ENCODE measurements around the gene BCL2L14.

DNA sequence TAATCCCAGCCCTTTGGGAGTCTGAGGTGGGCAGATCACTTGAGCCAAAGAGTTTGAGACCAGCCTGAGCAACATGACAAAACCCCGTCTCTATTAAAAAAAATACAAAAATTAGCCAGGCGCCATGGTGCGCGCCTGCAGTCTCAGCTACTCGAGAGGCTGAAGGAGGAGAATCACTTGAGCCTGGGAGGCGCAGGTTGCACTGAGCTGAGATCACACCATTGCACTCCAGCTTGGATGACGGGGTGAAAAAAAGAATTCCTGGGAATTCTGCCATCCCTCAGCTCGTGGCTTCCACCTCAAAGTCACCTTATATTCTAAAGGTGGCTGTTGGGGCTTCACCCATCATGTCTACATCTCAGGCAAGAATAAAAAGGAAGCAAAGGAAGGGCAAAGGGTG is 12.9 kb downstream of the BCL2L14 start:
- TF ChIP-seq, protein P1, sequence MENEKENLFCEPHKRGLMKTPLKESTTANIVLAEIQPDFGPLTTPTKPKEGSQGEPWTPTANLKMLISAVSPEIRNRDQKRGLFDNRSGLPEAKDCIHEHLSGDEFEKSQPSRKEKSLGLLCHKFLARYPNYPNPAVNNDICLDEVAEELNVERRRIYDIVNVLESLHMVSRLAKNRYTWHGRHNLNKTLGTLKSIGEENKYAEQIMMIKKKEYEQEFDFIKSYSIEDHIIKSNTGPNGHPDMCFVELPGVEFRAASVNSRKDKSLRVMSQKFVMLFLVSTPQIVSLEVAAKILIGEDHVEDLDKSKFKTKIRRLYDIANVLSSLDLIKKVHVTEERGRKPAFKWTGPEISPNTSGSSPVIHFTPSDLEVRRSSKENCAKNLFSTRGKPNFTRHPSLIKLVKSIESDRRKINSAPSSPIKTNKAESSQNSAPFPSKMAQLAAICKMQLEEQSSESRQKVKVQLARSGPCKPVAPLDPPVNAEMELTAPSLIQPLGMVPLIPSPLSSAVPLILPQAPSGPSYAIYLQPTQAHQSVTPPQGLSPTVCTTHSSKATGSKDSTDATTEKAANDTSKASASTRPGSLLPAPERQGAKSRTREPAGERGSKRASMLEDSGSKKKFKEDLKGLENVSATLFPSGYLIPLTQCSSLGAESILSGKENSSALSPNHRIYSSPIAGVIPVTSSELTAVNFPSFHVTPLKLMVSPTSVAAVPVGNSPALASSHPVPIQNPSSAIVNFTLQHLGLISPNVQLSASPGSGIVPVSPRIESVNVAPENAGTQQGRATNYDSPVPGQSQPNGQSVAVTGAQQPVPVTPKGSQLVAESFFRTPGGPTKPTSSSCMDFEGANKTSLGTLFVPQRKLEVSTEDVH (IDR thresholded peaks at IDR 0.05; ENCODE audit: low read depth, partially characterized antibody) = no peak
- TF ChIP-seq KDM4B (IDR thresholded peaks at IDR 0.05; ENCODE audit: borderline replicate concordance in 2 of 2, low read depth in 1 of 2) (no peak), HIVEP1 (CRISPR knock-in tag; IDR thresholded peaks at IDR 0.05) (no peak), GTF2E2 (tag; IDR thresholded peaks at IDR 0.05) (no peak), SPI1 (IDR thresholded peaks at IDR 0.05; ENCODE audit: borderline replicate concordance, low read depth, low read length) (no peak), TCF7 (IDR thresholded peaks at IDR 0.05; ENCODE audit: borderline replicate concordance) (no peak), ZNF24 (IDR thresholded peaks at IDR 0.05) (no peak), ESRRA (IDR thresholded peaks at IDR 0.05; ENCODE audit: borderline replicate concordance, low read depth) (no peak), ZZZ3 (IDR thresholded peaks at IDR 0.05) (no peak), SMAD3 (CRISPR knock-in tag; conservative IDR thresholded peaks at IDR 0.05) (no peak), BRF1 (IDR thresholded peaks at IDR 0.05; ENCODE audit: borderline replicate concordance, extremely low read depth, insufficient read length) (no peak)
- TF ChIP-seq, protein P2, sequence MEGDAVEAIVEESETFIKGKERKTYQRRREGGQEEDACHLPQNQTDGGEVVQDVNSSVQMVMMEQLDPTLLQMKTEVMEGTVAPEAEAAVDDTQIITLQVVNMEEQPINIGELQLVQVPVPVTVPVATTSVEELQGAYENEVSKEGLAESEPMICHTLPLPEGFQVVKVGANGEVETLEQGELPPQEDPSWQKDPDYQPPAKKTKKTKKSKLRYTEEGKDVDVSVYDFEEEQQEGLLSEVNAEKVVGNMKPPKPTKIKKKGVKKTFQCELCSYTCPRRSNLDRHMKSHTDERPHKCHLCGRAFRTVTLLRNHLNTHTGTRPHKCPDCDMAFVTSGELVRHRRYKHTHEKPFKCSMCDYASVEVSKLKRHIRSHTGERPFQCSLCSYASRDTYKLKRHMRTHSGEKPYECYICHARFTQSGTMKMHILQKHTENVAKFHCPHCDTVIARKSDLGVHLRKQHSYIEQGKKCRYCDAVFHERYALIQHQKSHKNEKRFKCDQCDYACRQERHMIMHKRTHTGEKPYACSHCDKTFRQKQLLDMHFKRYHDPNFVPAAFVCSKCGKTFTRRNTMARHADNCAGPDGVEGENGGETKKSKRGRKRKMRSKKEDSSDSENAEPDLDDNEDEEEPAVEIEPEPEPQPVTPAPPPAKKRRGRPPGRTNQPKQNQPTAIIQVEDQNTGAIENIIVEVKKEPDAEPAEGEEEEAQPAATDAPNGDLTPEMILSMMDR (IDR thresholded peaks at IDR 0.05 in 2 of 3, conservative IDR thresholded peaks at IDR 0.05 in 1 of 3; ENCODE audit: insufficient read depth in 2 of 3, low read depth in 1 of 3, low read length in 3 of 3) = no peak
- TF ChIP-seq, protein P3, sequence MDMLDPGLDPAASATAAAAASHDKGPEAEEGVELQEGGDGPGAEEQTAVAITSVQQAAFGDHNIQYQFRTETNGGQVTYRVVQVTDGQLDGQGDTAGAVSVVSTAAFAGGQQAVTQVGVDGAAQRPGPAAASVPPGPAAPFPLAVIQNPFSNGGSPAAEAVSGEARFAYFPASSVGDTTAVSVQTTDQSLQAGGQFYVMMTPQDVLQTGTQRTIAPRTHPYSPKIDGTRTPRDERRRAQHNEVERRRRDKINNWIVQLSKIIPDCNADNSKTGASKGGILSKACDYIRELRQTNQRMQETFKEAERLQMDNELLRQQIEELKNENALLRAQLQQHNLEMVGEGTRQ (CRISPR knock-in tag; IDR thresholded peaks at IDR 0.05) = no peak

Measured in K562 (cell line).